Testis (tissue), 3 donors: Measurements from ENCODE around the gene SOX6. TPM values are rescaled to one million over a fixed set of nuclear protein-coding genes. Genes with fewer than 3 reads are reported as not detected.

ENCODE experiments used
- DNase-seq: peaks from one replicate; pipeline ENCODE4 v3.0.0-alpha.2; 2019
- H3K27ac ChIP-seq, 2 donors: fragments of 200-600 bp; sonication (generic); one replicate each; pipeline ENCODE4 v1.5.1; 2019
- H3K27me3 ChIP-seq: fragments of 200-600 bp; sonication (generic); one replicate; pipeline ENCODE4 v1.5.1; 2019
- H3K36me3 ChIP-seq: fragments of 200-600 bp; sonication (generic); one replicate; pipeline ENCODE4 v1.5.1; 2017; ENCODE audit warnings: low read depth; ENCODE audit errors: missing control alignments
- H3K4me1 ChIP-seq: fragments of 200-600 bp; sonication (generic); one replicate; pipeline ENCODE4 v1.5.1; 2019
- H3K4me3 ChIP-seq, 2 donors: fragments of 200-600 bp; sonication (generic); one replicate each; pipeline ENCODE4 v1.5.1; 2017 to 2019
- H3K9me3 ChIP-seq: fragments of 200-600 bp; sonication (generic); one replicate; pipeline ENCODE4 v1.5.1; 2017
- CTCF ChIP-seq, 3 experiments: fragments of 450-650 bp in 2 of 3; fragments of 200-600 bp in 1 of 3; sonication (generic) in 1 of 3; IDR thresholded peaks; one replicate each; pipeline ENCODE4 v1.5.1; 2016 to 2019; ENCODE audit warnings: antibody characterized with exemption in 3 of 3, mild to moderate bottlenecking in 2 of 3, moderate library complexity in 1 of 3
- POLR2A ChIP-seq: fragments of 450-650 bp; IDR thresholded peaks from one replicate; pipeline ENCODE4 v1.6.1; 2017; ENCODE audit warnings: antibody characterized with exemption, mild to moderate bottlenecking, moderate library complexity
- WGBS, 2 donors: methylation state at CpG; one replicate each; pipeline ENCODE4 v1.1.5; 2018; 5-methylcytosine and 5-hydroxymethylcytosine counted together
- intact Hi-C: fragments of 100-400 bp; cut with DNase I; formaldehyde crosslinking; loops from one replicate; pipeline ENCODE4 v1.15.1; 2023; ENCODE audit warnings: low total_unique reads
- polyA plus RNA-seq: library from polyadenylated mRNA; stranded (reverse); fragments of 350-450 nt; fragmentation: Illumina TruSeq; extraction: RNeasy Lipid Tissue Mini Kit (QIAGEN cat#74804); gene quantifications from one replicate; pipeline ENCODE4 v1.2.3, GENCODE V29; 2014; ENCODE audit warnings: low read depth, low replicate concordance; ENCODE audit not compliant: insufficient read depth
- total RNA-seq, 2 donors: library from RNA; depleted of rRNA; stranded (reverse); fragments of >200 nt; gene quantifications; one replicate each; pipeline ENCODE4 v1.2.3, GENCODE V29; 2016

The SOX6 gene
- total and polyA plus RNA-seq, 3 donors from 2014 or later: 39.6 to 74.0 (median 52.3) TPM

- H3K4me3 ChIP-seq: no peak overlapping the region
- H3K9me3 ChIP-seq: no peaks in the 10 kb centered on the region
- intact Hi-C loops: no loop called here
- H3K4me1 ChIP-seq: no peaks in the 10 kb centered on the region
- 64 to 84% methylated on average over 6 of the region's 6 CpGs for WGBS, 2 donors
- no peaks in the 10 kb centered on the region for H3K27me3 ChIP-seq
- TF ChIP-seq POLR2A (no peak), CTCF (IDR thresholded peaks at IDR 0.05) (no peak)
- no peaks in the 10 kb centered on the region for H3K36me3 ChIP-seq
- no peak overlapping the region for H3K27ac ChIP-seq
- DNase-seq: peak; percentile 50
These were observed 435.3 kb downstream of the SOX6 start for GRCh38 chr11:15920856-15921629.

- no peak overlapping the region for H3K27ac ChIP-seq
- 82 to 85% methylated on average over 1 of the region's 1 CpG for WGBS, 2 donors
These were observed 437.7 kb downstream of the SOX6 start for GRCh38 chr11:15918674-15919073.

GRCh38 chr11:15918212-15918611 lies 438.1 kb downstream of the SOX6 start:
- DNase-seq: no peak
- no peaks in the 10 kb centered on the region for H3K36me3 ChIP-seq
- intact Hi-C loops: no loop called here
- TF ChIP-seq POLR2A: no peak
- TF ChIP-seq CTCF (IDR thresholded peaks at IDR 0.05): no peak
- H3K27me3 ChIP-seq: no peaks in the 10 kb centered on the region
- H3K27ac ChIP-seq: no peak overlapping the region
- H3K9me3 ChIP-seq: no peaks in the 10 kb centered on the region
- 87 to 91% methylated on average over 2 of the region's 2 CpGs for WGBS, 2 donors
- no peak overlapping the region for H3K4me3 ChIP-seq
- H3K4me1 ChIP-seq: no peaks in the 10 kb centered on the region

More at GRCh38 chr11:15918674-15919073, 437.7 kb downstream of the SOX6 start:
- Histone ChIP-seq H3K9me3 (no peaks in the 10 kb centered on the region), H3K4me1 (no peaks in the 10 kb centered on the region), H3K36me3 (no peaks in the 10 kb centered on the region), H3K4me3 (no peak overlapping the region), H3K27me3 (no peaks in the 10 kb centered on the region)
- no peak for TF ChIP-seq CTCF (IDR thresholded peaks at IDR 0.05)
- TF ChIP-seq POLR2A: no peak
- DNase-seq: no peak
- intact Hi-C loops: no loop called here
